Transverse colon (tissue), 4 donors: ENCODE measurements around the gene ZNF341.

Source experiments
- POLR2AphosphoS5 ChIP-seq, 3 donors: sonication (generic); formaldehyde crosslinking; IDR thresholded peaks; one replicate each; pipeline ENCODE4 v1.6.1; 2016; ENCODE audit warnings: antibody characterized with exemption in 3 of 3
- TF ChIP-seq, protein P1 (sequence below), 5 experiments: fragments of 200-600 bp in 3 of 5; fragments of 450-650 bp in 2 of 5; sonication (generic) in 3 of 5; IDR thresholded peaks; 1 replicate in 2 of 5; 2 replicates in 3 of 5; pipeline ENCODE4 v1.5.1; 2016 to 2017; ENCODE audit warnings: antibody characterized with exemption in 5 of 5, inconsistent platforms in 3 of 5, mild to moderate bottlenecking in 2 of 5, moderate library complexity in 1 of 5

DNA sequence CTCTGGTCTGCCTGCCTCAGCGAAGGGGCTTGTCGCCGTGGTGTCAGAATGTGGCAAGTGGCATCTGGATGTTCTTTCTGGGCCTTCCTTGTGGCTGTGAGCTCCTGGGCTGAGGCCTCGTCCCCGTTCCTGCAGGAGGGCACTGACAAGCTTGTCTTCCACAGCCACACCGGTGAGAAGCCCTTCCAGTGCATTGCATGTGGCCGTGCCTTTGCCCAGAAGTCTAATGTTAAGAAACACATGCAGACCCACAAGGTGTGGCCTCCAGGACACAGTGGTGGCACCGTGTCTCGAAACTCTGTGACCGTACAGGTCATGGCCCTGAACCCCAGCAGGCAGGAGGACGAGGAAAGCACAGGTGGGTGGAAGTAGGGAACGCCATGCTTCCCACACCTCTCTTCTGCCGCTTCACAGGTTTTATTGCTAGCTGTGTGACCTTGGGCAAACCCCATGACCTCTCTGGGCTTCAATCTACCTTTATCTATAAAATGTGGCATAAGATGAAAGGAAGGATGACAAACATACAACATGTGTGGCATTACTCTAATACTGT is 30.0 kb downstream of the ZNF341 start:
- TF ChIP-seq, protein P1, sequence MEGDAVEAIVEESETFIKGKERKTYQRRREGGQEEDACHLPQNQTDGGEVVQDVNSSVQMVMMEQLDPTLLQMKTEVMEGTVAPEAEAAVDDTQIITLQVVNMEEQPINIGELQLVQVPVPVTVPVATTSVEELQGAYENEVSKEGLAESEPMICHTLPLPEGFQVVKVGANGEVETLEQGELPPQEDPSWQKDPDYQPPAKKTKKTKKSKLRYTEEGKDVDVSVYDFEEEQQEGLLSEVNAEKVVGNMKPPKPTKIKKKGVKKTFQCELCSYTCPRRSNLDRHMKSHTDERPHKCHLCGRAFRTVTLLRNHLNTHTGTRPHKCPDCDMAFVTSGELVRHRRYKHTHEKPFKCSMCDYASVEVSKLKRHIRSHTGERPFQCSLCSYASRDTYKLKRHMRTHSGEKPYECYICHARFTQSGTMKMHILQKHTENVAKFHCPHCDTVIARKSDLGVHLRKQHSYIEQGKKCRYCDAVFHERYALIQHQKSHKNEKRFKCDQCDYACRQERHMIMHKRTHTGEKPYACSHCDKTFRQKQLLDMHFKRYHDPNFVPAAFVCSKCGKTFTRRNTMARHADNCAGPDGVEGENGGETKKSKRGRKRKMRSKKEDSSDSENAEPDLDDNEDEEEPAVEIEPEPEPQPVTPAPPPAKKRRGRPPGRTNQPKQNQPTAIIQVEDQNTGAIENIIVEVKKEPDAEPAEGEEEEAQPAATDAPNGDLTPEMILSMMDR (IDR thresholded peaks at IDR 0.05): no peak
- TF ChIP-seq POLR2AphosphoS5 (IDR thresholded peaks at IDR 0.05): no peak
